HCT116 (cell line): ENCODE results near the gene FAF2. TPM values are rescaled to one million over a fixed set of nuclear protein-coding genes. Genes with fewer than 3 reads are reported as not detected.

Experiments used
- ATAC-seq: fragments of 200-7000 bp; cut with Tn5 transposase; 2 replicates; pipeline ENCODE4 v1.9.1; 2020; ENCODE audit warnings: mild to moderate bottlenecking, moderate library complexity
- BruUV-seq: library from RNA; stranded (reverse); fragments of 400-500 nt; replicated peaks from 2 replicates; lab custom pipeline; 2021; lab: Mats Ljungman, UMichigan
- CTCF ChIA-PET: fragments of 300-600 bp; sonication (Branson Sonifier 250); formaldehyde crosslinking; loops from one replicate; lab custom pipeline; 2021; ENCODE audit warnings: antibody characterized with exemption; lab: Charles Lee
- POLR2A ChIA-PET: fragments of 300-600, 350-600 bp; sonication (Branson Sonifier 250); formaldehyde crosslinking; loops from one replicate; lab custom pipeline; 2021; ENCODE audit warnings: antibody characterized with exemption; lab: Charles Lee
- RAD21 ChIA-PET, 2 experiments: fragments of 300-600 bp; sonication (Branson Sonifier 250); formaldehyde crosslinking; loops; one replicate each; lab custom pipeline; 2023; ENCODE audit warnings: low total read pairs in 2 of 2; ENCODE audit not compliant: uncharacterized antibody in 2 of 2, unreplicated experiment in 2 of 2, low non-redundant PET in 1 of 2; lab: Charles Lee
- DNase-seq: peaks from one replicate; pipeline ENCODE4 v3.0.0-alpha.2; 2010; ENCODE audit warnings: low read depth, low spot score
- H2AFZ ChIP-seq: fragments of 200-600 bp; shearing (Covaris generic), sonication (generic); 2 replicates; pipeline ENCODE4 v1.6.1; 2017; ENCODE audit warnings: low read depth, mixed run types, mixed read lengths, antibody characterized with exemption, low read length; ENCODE audit not compliant: poor library complexity, severe bottlenecking
- H3K27ac ChIP-seq: 2 replicates; pipeline ENCODE4 v1.5.1; 2012; ENCODE audit warnings: low read depth, low read length
- H3K27me3 ChIP-seq: fragments of 200-600 bp; sonication (generic); 2 replicates; pipeline ENCODE4 v1.6.1; 2016; ENCODE audit warnings: mixed run types, low read length, mixed read lengths; ENCODE audit not compliant: insufficient read depth
- H3K36me3 ChIP-seq, 2 experiments: fragments of 200-500 bp in 1 of 2; fragments of 200-600 bp in 1 of 2; sonication (Bioruptor generic) in 1 of 2; sonication (generic) in 1 of 2; 2 replicates each; pipeline versions ENCODE4 v1.5.1 to v1.6.1; 2014 to 2016; ENCODE audit warnings: low read length in 2 of 2, inconsistent platforms in 1 of 2, mixed read lengths in 1 of 2, mixed run types in 1 of 2; ENCODE audit not compliant: insufficient read depth in 2 of 2, control insufficient read depth in 1 of 2
- H3K4me1 ChIP-seq, 2 experiments: fragments of 200-600 bp in 1 of 2; sonication (generic) in 1 of 2; 2 replicates each; pipeline versions ENCODE4 v1.5.1 to v1.6.1; 2012 to 2017; ENCODE audit warnings: low read length in 2 of 2, inconsistent platforms in 1 of 2, mild to moderate bottlenecking in 1 of 2, mixed read lengths in 1 of 2, mixed run types in 1 of 2, moderate library complexity in 1 of 2; ENCODE audit not compliant: insufficient read depth in 2 of 2, control insufficient read depth in 1 of 2
- H3K4me2 ChIP-seq: fragments of 200-600 bp; sonication (generic); 2 replicates; pipeline ENCODE4 v1.6.1; 2017; ENCODE audit warnings: mixed run types, low read length, mixed read lengths
- H3K4me3 ChIP-seq, 2 experiments: fragments of 200-600 bp in 1 of 2; sonication (generic) in 1 of 2; replicated peaks in 1 of 2; 2 replicates each; pipeline ENCODE4 v1.5.1; 2011 to 2016; ENCODE audit warnings: low read length in 2 of 2, control low read depth in 1 of 2, low read depth in 1 of 2, mild to moderate bottlenecking in 1 of 2, mixed read lengths in 1 of 2, mixed run types in 1 of 2
- H3K79me2 ChIP-seq: fragments of 200-600 bp; sonication (generic); 2 replicates; pipeline ENCODE4 v1.6.1; 2017; ENCODE audit warnings: mild to moderate bottlenecking, mixed run types, low read length, moderate library complexity, mixed read lengths; ENCODE audit not compliant: insufficient read depth
- H3K9ac ChIP-seq: fragments of 200-600 bp; sonication (generic); 2 replicates; pipeline ENCODE4 v1.6.1; 2016; ENCODE audit warnings: low read length, mixed read lengths
- H3K9me2 ChIP-seq: fragments of 200-600 bp; sonication (generic), shearing (Covaris generic); 2 replicates; pipeline ENCODE4 v1.6.1; 2017; ENCODE audit warnings: mixed run types, mild to moderate bottlenecking, moderate library complexity; ENCODE audit not compliant: insufficient read depth
- H3K9me3 ChIP-seq, 2 experiments: fragments of 200-500 bp in 1 of 2; fragments of 200-600 bp in 1 of 2; sonication (Bioruptor generic) in 1 of 2; sonication (generic) in 1 of 2; 2 replicates each; pipeline ENCODE4 v1.6.1; 2014 to 2017; ENCODE audit warnings: low read length in 2 of 2, mixed read lengths in 2 of 2, inconsistent platforms in 1 of 2, low read depth in 1 of 2, mild to moderate bottlenecking in 1 of 2, mixed run types in 1 of 2, moderate library complexity in 1 of 2; ENCODE audit not compliant: control insufficient read depth in 1 of 2, insufficient read depth in 1 of 2
- H4K20me1 ChIP-seq: fragments of 200-600 bp; sonication (generic), shearing (Covaris generic); 2 replicates; pipeline ENCODE4 v1.6.1; 2017; ENCODE audit warnings: mixed run types, mild to moderate bottlenecking, moderate library complexity; ENCODE audit not compliant: insufficient read depth
- ATF3 ChIP-seq: IDR thresholded peaks from 2 replicates; pipeline ENCODE4 v1.6.1; 2012
- CBX3 ChIP-seq: IDR thresholded peaks from 2 replicates; pipeline ENCODE4 v1.6.1; 2012; ENCODE audit warnings: low read depth
- CEBPB ChIP-seq: IDR thresholded peaks from 2 replicates; pipeline ENCODE4 v1.6.1; 2012; ENCODE audit warnings: low read depth
- EGR1 ChIP-seq: IDR thresholded peaks from 2 replicates; pipeline ENCODE4 v1.6.1; 2012; ENCODE audit warnings: low read depth
- EZH2 ChIP-seq: fragments of 200-600 bp; sonication (generic); IDR thresholded peaks from 2 replicates; pipeline ENCODE4 v1.6.1; 2017; ENCODE audit warnings: antibody characterized with exemption, mixed run types
- FOSL1 ChIP-seq: IDR thresholded peaks from 2 replicates; pipeline ENCODE4 v1.6.1; 2012; ENCODE audit warnings: low read depth
- JUND ChIP-seq: IDR thresholded peaks from 2 replicates; pipeline ENCODE4 v1.6.1; 2012
- POLR2A ChIP-seq: IDR thresholded peaks from 2 replicates; pipeline ENCODE4 v1.7.0; 2011; ENCODE audit warnings: borderline replicate concordance; ENCODE audit not compliant: insufficient read depth, insufficient read length; ENCODE audit errors: extremely low read depth
- POLR2AphosphoS5 ChIP-seq: IDR thresholded peaks from 2 replicates; pipeline ENCODE4 v1.6.1; 2011; ENCODE audit warnings: mild to moderate bottlenecking, low read depth, low read length, moderate library complexity
- RAD21 ChIP-seq: IDR thresholded peaks from 2 replicates; pipeline ENCODE4 v1.6.1; 2012; ENCODE audit warnings: low read depth, mild to moderate bottlenecking
- SIN3A ChIP-seq: IDR thresholded peaks from 2 replicates; pipeline ENCODE4 v1.6.1; 2012; ENCODE audit warnings: low read depth
- SP1 ChIP-seq: IDR thresholded peaks from 2 replicates; pipeline ENCODE4 v1.6.1; 2012; ENCODE audit warnings: low read depth
- SRF ChIP-seq: IDR thresholded peaks from 2 replicates; pipeline ENCODE4 v1.6.1; 2012; ENCODE audit warnings: low read depth
- YY1 ChIP-seq: IDR thresholded peaks from 2 replicates; pipeline ENCODE4 v1.6.1; 2011; ENCODE audit warnings: low read length, low read depth, moderate library complexity, mild to moderate bottlenecking; ENCODE audit not compliant: insufficient replicate concordance; ENCODE audit errors: extremely low read depth
- ZBTB33 ChIP-seq: IDR thresholded peaks from 2 replicates; pipeline ENCODE4 v1.6.1; 2011; ENCODE audit warnings: mild to moderate bottlenecking, low read length, moderate library complexity; ENCODE audit not compliant: insufficient replicate concordance; ENCODE audit errors: extremely low read depth
- ZNF274 ChIP-seq: fragments of 200-500 bp; sonication (Bioruptor generic); IDR thresholded peaks from 2 replicates; pipeline ENCODE4 v1.6.1; 2014; ENCODE audit warnings: mild to moderate bottlenecking, low read depth, low read length, inconsistent platforms
- intact Hi-C: fragments of 100-400 bp; cut with micrococcal nuclease; formaldehyde crosslinking; loops from 2 replicates; pipeline ENCODE4 v1.10.0; 2022
- total RNA-seq: library from RNA; stranded (reverse); gene quantifications from one replicate; pipeline ENCODE4 v1.2.1, GENCODE V29; 2021; ENCODE audit not compliant: unreplicated experiment

The FAF2 gene
- total RNA-seq, 1 experiment from 2014 or later = 51.9 TPM

GRCh38 chr5:176408590-176408989, 39.6 kb upstream of the FAF2 start:
- ChIA-PET RAD21 (interaction anchor here in 1 of 2 experiments (0.7 kb wide), 1 partner anchor 265 kb away, joined by 4 read pairs; no protein-coding TSS in a partner anchor), CTCF (no interaction called here), POLR2A (no interaction called here)
- intact Hi-C loops = no loop called here
- H3K9me3 ChIP-seq = no peaks in the 10 kb centered on the region
- no peaks in the 10 kb centered on the region for H4K20me1 ChIP-seq
- H3K4me2 ChIP-seq = no peak overlapping the region
- H3K79me2 ChIP-seq = peaks cover 5% of the 10 kb centered on the region; the same call in 1 of the 2 replicates
- H3K9ac ChIP-seq = no peak overlapping the region
- no peak overlapping the region for H3K4me3 ChIP-seq
- DNase-seq (no peak), ATAC-seq (no peak)
- peaks cover 12 to 25% of the 10 kb centered on the region in 2 experiments; a peak in 3 of 4 replicates for H3K4me1 ChIP-seq
- TF ChIP-seq POLR2A = no peak
- no peak for TF ChIP-seq RAD21
- TF ChIP-seq FOSL1 = no peak
- TF ChIP-seq SIN3A = no peak
- TF ChIP-seq EZH2 = no peak
- no peak for TF ChIP-seq SRF
- no peak for TF ChIP-seq JUND
- TF ChIP-seq ZBTB33 = no peak
- no peak for TF ChIP-seq CBX3
- TF ChIP-seq CEBPB = no peak
- H3K27ac ChIP-seq = no peak overlapping the region
- H3K36me3 ChIP-seq = peaks cover 0 to 5% of the 10 kb centered on the region in 2 experiments; a peak in 3 of 4 replicates
- H3K27me3 ChIP-seq = no peaks in the 10 kb centered on the region
- no TSS peak for BruUV-seq
- no peak overlapping the region for H2AFZ ChIP-seq
- H3K9me2 ChIP-seq = no peaks in the 10 kb centered on the region

GRCh38 chr5:176409765-176410164, 38.4 kb upstream of the FAF2 start:
- TF ChIP-seq SP1 = no peak
- no peak for TF ChIP-seq RAD21
- no peak for TF ChIP-seq CEBPB
- TF ChIP-seq POLR2AphosphoS5 = no peak
- TF ChIP-seq ATF3 = no peak
- TF ChIP-seq ZNF274 = no peak
- no peak for TF ChIP-seq YY1
- TF ChIP-seq SRF = no peak
- TF ChIP-seq CBX3 = no peak
- no peak for TF ChIP-seq EGR1
- H3K79me2 ChIP-seq = peaks cover 9% of the 10 kb centered on the region

More at GRCh38 chr5:176409765-176410164, 38.4 kb upstream of the FAF2 start:
- no TSS peak for BruUV-seq
- Histone ChIP-seq H3K27me3 (no peaks in the 10 kb centered on the region), H3K36me3 (peaks cover 0 to 5% of the 10 kb centered on the region in 2 experiments; a peak in 3 of 4 replicates), H3K4me2 (no peak overlapping the region), H2AFZ (no peak overlapping the region), H3K4me1 (peaks cover 12 to 18% of the 10 kb centered on the region in 2 experiments; a peak in 3 of 4 replicates), H3K9me2 (no peaks in the 10 kb centered on the region), H3K9me3 (no peaks in the 10 kb centered on the region), H3K4me3 (no peak overlapping the region), H3K9ac (no peak overlapping the region), H4K20me1 (no peaks in the 10 kb centered on the region), H3K27ac (no peak overlapping the region)
- ChIA-PET CTCF (no interaction called here), POLR2A (no interaction called here), RAD21 (no interaction called here)
- ATAC-seq = no peak
- intact Hi-C loops = no loop called here
- DNase-seq = no peak
